A549 (cell line): ENCODE results near the gene KRTAP9-7. TPM values are rescaled to one million over a fixed set of nuclear protein-coding genes. Genes with fewer than 3 reads are reported as not detected.

Source experiments
- ATAC-seq, 2 experiments: fragments of 200-7000 bp in 1 of 2; fragments of >200 bp in 1 of 2; cut with Nextera tagmentation in 1 of 2; cut with Tn5 transposase in 1 of 2; 3 replicates each; pipeline versions ENCODE4 v1.8.0 to v1.9.1; 2018 to 2020; ENCODE audit warnings: mild to moderate bottlenecking in 1 of 2, moderate library complexity in 1 of 2
- CTCF ChIA-PET: fragments of 300-600 bp; sonication (Branson Sonifier 250); formaldehyde crosslinking; extraction: SDS; loops from one replicate; lab custom pipeline; 2021; ENCODE audit warnings: antibody characterized with exemption, inconsistent platforms; lab: Yijun Ruan, JAX
- POLR2A ChIA-PET: fragments of 350-600 bp; formaldehyde crosslinking; extraction: SDS; loops from one replicate; lab custom pipeline; 2021; ENCODE audit warnings: antibody characterized with exemption, inconsistent platforms; lab: Yijun Ruan, JAX
- DNase-seq, 2 experiments: peaks; one replicate each; pipeline versions ENCODE4 v3.0.0 to v3.0.0-alpha.2; 2011 to 2016; ENCODE audit warnings: low read depth in 1 of 2, low spot score in 1 of 2
- FAIRE-seq: peaks from 2 replicates; lab custom pipeline; 2011; peaks lifted over from hg19 to GRCh38; lab: Jason Lieb, UNC
- H3K27ac ChIP-seq, 2 experiments: fragments of >200 bp; sonication (Bioruptor Twin); formaldehyde crosslinking; 3 replicates each; pipeline ENCODE4 v1.5.1; 2016 to 2017
- H3K4me1 ChIP-seq: fragments of >200 bp; sonication (Bioruptor Twin); formaldehyde crosslinking; 3 replicates; pipeline ENCODE4 v1.6.1; 2016
- H3K4me2 ChIP-seq: fragments of >200 bp; sonication (Bioruptor Twin); formaldehyde crosslinking; 3 replicates; pipeline ENCODE4 v1.6.1; 2016
- H3K4me3 ChIP-seq: fragments of >200 bp; sonication (Bioruptor Twin); formaldehyde crosslinking; 3 replicates; pipeline ENCODE4 v1.5.1; 2016
- H3K9me3 ChIP-seq: fragments of >200 bp; sonication (Bioruptor Twin); formaldehyde crosslinking; 3 replicates; pipeline ENCODE4 v1.6.1; 2016
- CHD2 ChIP-seq: fragments of 150-350 bp; IDR thresholded peaks from 2 replicates; pipeline ENCODE4 v1.6.1; 2014; ENCODE audit warnings: low read length; ENCODE audit not compliant: partially characterized antibody
- ELK1 ChIP-seq: fragments of 150-350 bp; IDR thresholded peaks from 2 replicates; pipeline ENCODE4 v1.6.1; 2014; ENCODE audit warnings: low read depth, mild to moderate bottlenecking, low read length
- EP300 ChIP-seq, 2 experiments: fragments of >200 bp; sonication (Bioruptor Twin); formaldehyde crosslinking; IDR thresholded peaks; 2 replicates in 1 of 2; 3 replicates in 1 of 2; pipeline ENCODE4 v1.6.1; 2016 to 2017
- ESRRA ChIP-seq: fragments of 150-350 bp; IDR thresholded peaks from 2 replicates; pipeline ENCODE4 v1.6.1; 2014; ENCODE audit warnings: mild to moderate bottlenecking, low read length, borderline replicate concordance
- FOSL2 ChIP-seq, 2 experiments: fragments of 450-650 bp in 1 of 2; fragments of >200 bp in 1 of 2; sonication (Bioruptor Twin) in 1 of 2; formaldehyde crosslinking; IDR thresholded peaks; 2 replicates each; pipeline versions ENCODE4 v1.5.0 to v1.6.1; 2016 to 2020; ENCODE audit warnings: mild to moderate bottlenecking in 1 of 2, moderate library complexity in 1 of 2
- FOXS1 ChIP-seq: fragments of 250-450 bp; sonication (Bioruptor Pico); IDR thresholded peaks from 2 replicates; pipeline ENCODE4 v1.5.0; 2020; ENCODE audit warnings: mild to moderate bottlenecking, moderate library complexity
- HES2 ChIP-seq: fragments of >200 bp; sonication (Bioruptor Twin); formaldehyde crosslinking; IDR thresholded peaks from 2 replicates; pipeline ENCODE4 v1.6.1; 2016
- HEYL ChIP-seq: fragments of 250-450 bp; sonication (Bioruptor Pico); IDR thresholded peaks from 2 replicates; pipeline ENCODE4 v1.8.0; 2021; ENCODE audit warnings: mild to moderate bottlenecking, moderate library complexity
- JUN ChIP-seq, 2 experiments: fragments of >200 bp; sonication (Bioruptor Twin); formaldehyde crosslinking; IDR thresholded peaks; 2 replicates in 1 of 2; 3 replicates in 1 of 2; pipeline ENCODE4 v1.6.1; 2016 to 2017
- MYC ChIP-seq: IDR thresholded peaks from 2 replicates; pipeline ENCODE4 v1.6.1; 2012; ENCODE audit warnings: mild to moderate bottlenecking, inconsistent platforms, low read length, improper control_type of control experiment, borderline replicate concordance
- NR3C1 ChIP-seq: fragments of >200 bp; sonication (Bioruptor Twin); formaldehyde crosslinking; IDR thresholded peaks from 3 replicates; pipeline ENCODE4 v1.6.1; 2017
- RAD21 ChIP-seq, 2 experiments: fragments of >200 bp in 1 of 2; sonication (Bioruptor Twin) in 1 of 2; formaldehyde crosslinking in 1 of 2; IDR thresholded peaks in 1 of 2; conservative IDR thresholded peaks in 1 of 2; 2 replicates in 1 of 2; 3 replicates in 1 of 2; pipeline ENCODE4 v1.6.1; 2012 to 2018; ENCODE audit warnings: inconsistent platforms in 1 of 2
- RCOR1 ChIP-seq: fragments of 150-350 bp; IDR thresholded peaks from 2 replicates; pipeline ENCODE4 v1.6.1; 2014; ENCODE audit warnings: antibody characterized with exemption, low read length, low read depth
- RFX5 ChIP-seq: fragments of 450-650 bp; IDR thresholded peaks from 2 replicates; pipeline ENCODE4 v1.7.1; 2014; ENCODE audit warnings: antibody characterized with exemption, mild to moderate bottlenecking, moderate library complexity
- ZC3H11A ChIP-seq: fragments of 450-650 bp; IDR thresholded peaks from 2 replicates; pipeline ENCODE4 v1.6.1; 2014; ENCODE audit warnings: antibody characterized with exemption, mild to moderate bottlenecking
- ZNF302 ChIP-seq: fragments of 250-450 bp; sonication (Bioruptor Pico); IDR thresholded peaks from 2 replicates; pipeline ENCODE4 v1.9.0; 2021; ENCODE audit warnings: inconsistent platforms, mild to moderate bottlenecking, moderate library complexity
- WGBS: methylation state at CpG from one replicate; pipeline ENCODE4 v1.1.6; 2017; ENCODE audit errors: missing lambda C conversion rate; 5-methylcytosine and 5-hydroxymethylcytosine counted together
- polyA plus RNA-seq, 4 experiments: library from polyadenylated mRNA; depleted of rRNA in 3 of 4; stranded (reverse); fragments of >200 nt; fragmentation: RNase III in 1 of 4; extraction: RNeasy Plus Mini Kit Qiagen cat#74134 plus additional on column Dnase treatment in 1 of 4; gene quantifications; 2 replicates in 3 of 4; 3 replicates in 1 of 4; pipeline ENCODE4 v1.2.3, GENCODE V29; 2011 to 2017
- TF ChIP-seq, protein P1 (sequence below): fragments of 250-450 bp; sonication (Bioruptor Pico); IDR thresholded peaks from 2 replicates; pipeline ENCODE4 v1.5.0; 2021; ENCODE audit warnings: mild to moderate bottlenecking, moderate library complexity, borderline replicate concordance
- TF ChIP-seq, protein P2 (sequence below): fragments of >200 bp; sonication (Bioruptor Twin); formaldehyde crosslinking; IDR thresholded peaks from 3 replicates; pipeline ENCODE4 v1.6.1; 2016

Gene KRTAP9-7
- polyA plus RNA-seq, 2 of the 4 experiments (the other 2 are of a cell fraction): not detected

GRCh38 chr17:41298458-41299135 is 23.1 kb downstream of the KRTAP9-7 start:
- Histone ChIP-seq H3K4me1 (no peaks in the 10 kb centered on the region), H3K4me2 (no peak overlapping the region), H3K4me3 (no peak overlapping the region), H3K27ac (no peak overlapping the region), H3K9me3 (no peaks in the 10 kb centered on the region)
- POLR2A ChIA-PET: no interaction called here
- no peak for FAIRE-seq
- CTCF ChIA-PET: interaction anchor here (0.7 kb wide), 1 partner anchor 18 kb away, joined by 3 read pairs; no protein-coding TSS in a partner anchor
- TF ChIP-seq RFX5 (no peak), RCOR1 (no peak)
- no peak for DNase-seq
- WGBS: 76% methylated on average over 20 of the region's 20 CpGs
- ATAC-seq: no peak

GRCh38 chr17:41301204-41301790 is 25.8 kb downstream of the KRTAP9-7 start:
- Histone ChIP-seq H3K4me1 (no peaks in the 10 kb centered on the region), H3K4me2 (no peak overlapping the region), H3K27ac (no peak overlapping the region), H3K9me3 (no peaks in the 10 kb centered on the region), H3K4me3 (no peak overlapping the region)
- ATAC-seq (no peak), FAIRE-seq (no peak), DNase-seq (no peak)
- POLR2A ChIA-PET: no interaction called here
- no peak for TF ChIP-seq NR3C1
- TF ChIP-seq RFX5: no peak
- CTCF ChIA-PET: interaction anchor here (0.7 to 1.5 kb wide), 4 partner anchors 22 to 362 kb away, joined by 3 to 10 read pairs (median 4); no protein-coding TSS in a partner anchor
- WGBS: 37% methylated on average over 5 of the region's 5 CpGs

GRCh38 chr17:41301916-41302901 is 26.7 kb downstream of the KRTAP9-7 start, which contains the start of gene KRTAP29-1:
TSS of gene KRTAP29-1 (minus strand) at chr17:41302851. CDS start at chr17:41302851, 0 bp downstream.
- DNase-seq: no peak
- CTCF ChIA-PET: interaction anchor here (1.0 to 3.3 kb wide), 7 partner anchors 10 to 361 kb away, joined by 3 to 10 read pairs (median 6); partner anchors contain the start of gene KRTAP4-4
- no peaks in the 10 kb centered on the region for H3K9me3 ChIP-seq
- no peak for FAIRE-seq
- WGBS: 48% methylated on average over 11 of the region's 11 CpGs
- TF ChIP-seq, protein P1, sequence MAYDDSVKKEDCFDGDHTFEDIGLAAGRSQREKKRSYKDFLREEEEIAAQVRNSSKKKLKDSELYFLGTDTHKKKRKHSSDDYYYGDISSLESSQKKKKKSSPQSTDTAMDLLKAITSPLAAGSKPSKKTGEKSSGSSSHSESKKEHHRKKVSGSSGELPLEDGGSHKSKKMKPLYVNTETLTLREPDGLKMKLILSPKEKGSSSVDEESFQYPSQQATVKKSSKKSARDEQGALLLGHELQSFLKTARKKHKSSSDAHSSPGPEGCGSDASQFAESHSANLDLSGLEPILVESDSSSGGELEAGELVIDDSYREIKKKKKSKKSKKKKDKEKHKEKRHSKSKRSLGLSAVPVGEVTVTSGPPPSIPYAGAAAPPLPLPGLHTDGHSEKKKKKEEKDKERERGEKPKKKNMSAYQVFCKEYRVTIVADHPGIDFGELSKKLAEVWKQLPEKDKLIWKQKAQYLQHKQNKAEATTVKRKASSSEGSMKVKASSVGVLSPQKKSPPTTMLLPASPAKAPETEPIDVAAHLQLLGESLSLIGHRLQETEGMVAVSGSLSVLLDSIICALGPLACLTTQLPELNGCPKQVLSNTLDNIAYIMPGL (CRISPR knock-in tag): no peak
- TF ChIP-seq JUN (IDR thresholded peaks at IDR 0.05) (no peak), ZNF302 (CRISPR knock-in tag) (no peak), RAD21 (conservative IDR thresholded peaks at IDR 0.05 in 1 of 2, IDR thresholded peaks at IDR 0.05 in 1 of 2) (no peak), FOSL2 (IDR thresholded peaks at IDR 0.05) (no peak), FOSL2 (CRISPR knock-in tag; IDR thresholded peaks at IDR 0.05) (no peak)
- TF ChIP-seq, all 56 proteins: peak for 0
- Histone ChIP-seq H3K4me1 (no peaks in the 10 kb centered on the region), H3K4me3 (no peak within 1 kb of the TSS), H3K27ac (no peak within 1 kb of the TSS), H3K4me2 (no peak within 1 kb of the TSS)
- POLR2A ChIA-PET: no interaction called here
- peak in 1 of 2 experiments; percentile 22; a peak in 1 of 6 replicates for ATAC-seq

GRCh38 chr17:41302981-41303380 is 27.5 kb downstream of the KRTAP9-7 start:
- no peaks in the 10 kb centered on the region for H3K9me3 ChIP-seq
- no peak for DNase-seq
- TF ChIP-seq MYC (no peak), HES2 (no peak), EP300 (IDR thresholded peaks at IDR 0.05) (no peak), FOXS1 (CRISPR knock-in tag) (no peak), CHD2 (no peak), ZC3H11A (no peak), ELK1 (no peak), HEYL (CRISPR knock-in tag) (no peak), ESRRA (no peak)
- TF ChIP-seq, protein P2, sequence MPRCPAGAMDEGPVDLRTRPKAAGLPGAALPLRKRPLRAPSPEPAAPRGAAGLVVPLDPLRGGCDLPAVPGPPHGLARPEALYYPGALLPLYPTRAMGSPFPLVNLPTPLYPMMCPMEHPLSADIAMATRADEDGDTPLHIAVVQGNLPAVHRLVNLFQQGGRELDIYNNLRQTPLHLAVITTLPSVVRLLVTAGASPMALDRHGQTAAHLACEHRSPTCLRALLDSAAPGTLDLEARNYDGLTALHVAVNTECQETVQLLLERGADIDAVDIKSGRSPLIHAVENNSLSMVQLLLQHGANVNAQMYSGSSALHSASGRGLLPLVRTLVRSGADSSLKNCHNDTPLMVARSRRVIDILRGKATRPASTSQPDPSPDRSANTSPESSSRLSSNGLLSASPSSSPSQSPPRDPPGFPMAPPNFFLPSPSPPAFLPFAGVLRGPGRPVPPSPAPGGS: no peak
- TF ChIP-seq, protein P1 (CRISPR knock-in tag): no peak
- no peak overlapping the region for H3K4me2 ChIP-seq
- ChIA-PET POLR2A (no interaction called here), CTCF (interaction anchor here (1.1 to 3.3 kb wide), 4 partner anchors 11 to 246 kb away, joined by 3 to 10 read pairs (median 5); partner anchors contain the start of gene KRTAP4-4)
- no peak overlapping the region for H3K27ac ChIP-seq
- WGBS: 94% methylated on average over 4 of the region's 4 CpGs
- no peaks in the 10 kb centered on the region for H3K4me1 ChIP-seq
- no peak for ATAC-seq
- no peak overlapping the region for H3K4me3 ChIP-seq
- no peak for FAIRE-seq
